ENCODE data around the gene SRPX2. TPM values are rescaled to one million over a fixed set of nuclear protein-coding genes. Genes with fewer than 3 reads are reported as not detected.

The SRPX2 gene
- total RNA-seq, 2 donors from 2014 or later = not detected

DNA sequence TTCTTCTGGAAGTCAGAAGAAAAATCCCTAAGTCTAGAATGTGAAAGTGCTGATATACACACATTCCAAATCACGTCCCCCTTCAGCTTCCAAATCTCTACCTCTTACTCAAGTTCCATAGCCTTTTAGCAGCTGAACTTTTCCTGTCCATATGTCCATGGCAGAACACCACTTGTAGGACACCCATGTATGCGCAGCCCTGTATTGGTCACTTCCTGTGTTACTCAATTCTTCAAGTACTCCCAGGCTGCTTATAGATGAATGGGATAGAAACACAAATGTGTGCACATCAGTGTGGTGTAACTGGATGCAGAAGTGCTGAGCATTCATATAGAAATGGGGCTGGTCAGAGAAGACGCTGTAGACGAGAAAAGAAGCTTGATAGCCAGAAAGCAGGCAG, 18.8 kb downstream of the SRPX2 start:
- Mint-ChIP-seq H3K36me3 (no peaks in the 10 kb centered on the region), H3K27me3 (peaks cover 5 to 21% of the 10 kb centered on the region in 2 donors), H3K27ac (no peak overlapping the region), H3K4me3 (no peak overlapping the region), H3K9me3 (no peaks in the 10 kb centered on the region), H3K4me1 (ENCODE audit: low read depth in 2 of 2) (no peaks in the 10 kb centered on the region)
- DNase-seq (ENCODE audit: low spot score) (no peak), ATAC-seq (no peak)

DNA sequence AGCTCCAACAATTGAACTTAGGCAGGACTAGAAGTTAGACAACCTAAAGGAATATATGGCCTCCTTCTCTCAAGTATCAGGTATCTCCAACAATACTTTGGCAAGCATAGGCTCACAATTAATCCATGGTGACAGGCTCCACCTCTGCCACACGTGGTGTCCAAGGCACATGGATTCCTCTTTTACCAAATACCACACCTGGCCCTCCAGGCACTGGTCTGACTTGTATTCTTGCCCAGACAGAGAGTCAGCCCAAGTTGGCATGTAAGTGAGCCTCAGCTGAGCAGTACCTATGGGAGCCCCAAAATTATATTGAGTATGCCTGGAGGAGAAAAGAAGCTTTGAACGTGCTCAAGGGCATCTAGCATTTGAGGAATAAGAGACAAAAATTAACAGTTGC, 19.6 kb downstream of the SRPX2 start:
- Mint-ChIP-seq H3K27ac (no peak overlapping the region), H3K27me3 (peaks cover 13 to 24% of the 10 kb centered on the region in 2 donors), H3K9me3 (no peaks in the 10 kb centered on the region), H3K4me1 (ENCODE audit: low read depth in 2 of 2) (no peaks in the 10 kb centered on the region), H3K36me3 (no peaks in the 10 kb centered on the region), H3K4me3 (no peak overlapping the region)
- DNase-seq (ENCODE audit: low spot score) (no peak), ATAC-seq (no peak)

DNA sequence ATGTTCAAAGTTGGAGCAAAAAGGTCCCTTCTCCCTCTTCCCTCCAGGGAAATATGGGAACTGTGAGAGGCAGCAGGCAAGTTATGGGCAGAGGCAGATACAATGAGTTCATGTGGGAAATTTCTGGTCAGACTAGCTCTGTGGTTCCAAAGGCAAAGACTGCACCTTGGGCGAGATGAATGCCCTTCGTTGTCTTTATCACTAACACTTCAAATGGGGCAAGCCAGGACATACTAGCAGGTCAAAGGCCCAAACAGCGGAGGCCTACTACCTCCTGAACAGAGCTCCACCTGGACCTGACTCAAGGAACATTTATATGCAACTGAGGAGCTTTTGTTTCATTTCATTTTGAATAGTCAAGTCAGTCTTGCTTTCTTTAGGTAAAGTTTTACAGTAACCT, 29.0 kb downstream of the SRPX2 start:
- no peak overlapping the region for H3K4me3 Mint-ChIP-seq
- ATAC-seq (no peak), DNase-seq (ENCODE audit: low spot score) (no peak)
- H3K9me3 Mint-ChIP-seq = no peaks in the 10 kb centered on the region
- H3K36me3 Mint-ChIP-seq = no peaks in the 10 kb centered on the region
- no peak overlapping the region for H3K27ac Mint-ChIP-seq
- no peaks in the 10 kb centered on the region for H3K4me1 Mint-ChIP-seq (ENCODE audit: low read depth in 2 of 2)
- H3K27me3 Mint-ChIP-seq = peaks cover 21 to 23% of the 10 kb centered on the region in 2 donors

DNA sequence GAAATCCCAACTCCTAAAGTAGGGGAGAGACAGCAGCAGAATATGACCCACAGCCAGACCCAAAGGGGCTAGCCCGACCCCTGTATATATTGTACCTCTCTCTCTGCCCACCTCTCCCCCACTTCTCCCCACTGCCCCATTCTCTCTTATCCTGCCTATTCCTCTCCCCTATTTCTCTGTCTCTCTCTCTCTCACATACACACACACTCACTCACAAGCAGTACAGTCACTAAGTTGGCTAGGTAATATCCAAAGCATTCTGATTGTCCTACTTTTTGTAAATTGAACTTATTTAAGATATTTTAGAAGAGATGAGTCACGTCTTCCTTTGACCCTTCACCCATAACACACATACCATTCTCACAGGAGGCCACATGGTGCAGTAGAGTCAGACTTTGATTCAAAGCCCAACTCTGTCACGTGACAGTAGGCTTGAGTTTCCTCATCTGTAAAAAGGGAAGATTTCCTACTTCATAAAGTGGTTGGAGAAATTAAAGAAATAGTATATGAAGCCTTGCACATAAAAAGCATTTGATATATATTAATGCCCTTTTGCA, 29.5 kb downstream of the SRPX2 start:
- Mint-ChIP-seq H3K27me3 (peaks cover 15 to 22% of the 10 kb centered on the region in 2 donors), H3K27ac (no peak overlapping the region), H3K36me3 (no peaks in the 10 kb centered on the region), H3K4me1 (ENCODE audit: low read depth in 2 of 2) (no peaks in the 10 kb centered on the region), H3K9me3 (no peaks in the 10 kb centered on the region), H3K4me3 (no peak overlapping the region)
- no peak for ATAC-seq
- no peak for DNase-seq (ENCODE audit: low spot score)

DNA sequence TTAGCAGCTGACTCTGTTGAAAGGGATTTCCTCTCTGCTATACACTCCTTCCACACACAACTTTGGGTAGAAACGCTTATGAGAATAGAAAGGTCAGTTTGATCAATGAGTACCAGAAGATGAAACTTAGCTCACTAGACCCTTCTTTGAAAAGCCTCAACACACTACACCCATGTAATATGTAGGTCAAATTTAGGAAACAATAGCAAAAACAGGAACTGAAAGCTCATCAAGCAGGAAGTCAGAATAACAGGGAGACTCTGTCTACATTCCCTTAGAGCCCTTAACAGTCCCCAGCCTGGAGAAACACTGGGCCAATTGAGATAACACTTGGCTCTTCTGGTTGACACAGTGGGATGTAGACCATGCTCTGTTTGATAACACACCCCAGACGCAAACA, 30.7 kb downstream of the SRPX2 start:
- H3K4me1 Mint-ChIP-seq (ENCODE audit: low read depth in 2 of 2) = no peaks in the 10 kb centered on the region
- H3K4me3 Mint-ChIP-seq = no peak overlapping the region
- H3K27ac Mint-ChIP-seq = no peak overlapping the region
- H3K9me3 Mint-ChIP-seq = no peaks in the 10 kb centered on the region
- DNase-seq (ENCODE audit: low spot score) (no peak), ATAC-seq (no peak)
- H3K36me3 Mint-ChIP-seq = no peaks in the 10 kb centered on the region
- peaks cover 13 to 18% of the 10 kb centered on the region in 2 donors for H3K27me3 Mint-ChIP-seq

DNA sequence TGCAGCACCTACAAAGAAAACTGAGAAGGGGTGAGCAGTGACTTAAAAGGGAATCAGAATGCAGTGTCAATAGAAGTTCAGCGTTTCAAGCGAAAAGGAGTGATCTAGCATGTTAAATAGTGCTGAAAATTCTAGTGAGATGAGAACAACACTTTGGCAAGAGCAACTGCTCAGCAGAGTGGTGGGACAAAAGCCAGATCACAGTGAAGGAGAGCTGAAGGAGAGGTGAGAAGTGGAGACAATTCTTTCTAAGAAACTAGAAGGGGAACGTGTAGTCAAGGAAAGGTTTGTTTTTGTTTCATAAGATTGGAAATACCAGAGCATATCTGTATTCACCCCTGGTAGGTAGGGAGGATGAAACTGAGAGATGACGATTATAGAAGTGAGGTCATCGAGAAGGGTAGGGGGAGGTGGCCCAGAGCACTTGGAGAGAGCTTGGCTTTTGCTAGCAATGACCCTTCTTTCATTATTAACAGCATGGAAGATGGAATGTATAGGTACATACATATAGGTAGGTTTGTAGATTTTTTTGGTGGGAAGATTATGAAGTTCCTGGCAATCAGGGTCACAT, 33.7 kb downstream of the SRPX2 start:
- ATAC-seq = no peak
- H3K4me1 Mint-ChIP-seq (ENCODE audit: low read depth in 2 of 2) = no peaks in the 10 kb centered on the region
- no peaks in the 10 kb centered on the region for H3K36me3 Mint-ChIP-seq
- peaks cover 25% of the 10 kb centered on the region in 2 donors for H3K27me3 Mint-ChIP-seq
- H3K9me3 Mint-ChIP-seq = no peaks in the 10 kb centered on the region
- no peak overlapping the region for H3K4me3 Mint-ChIP-seq
- DNase-seq (ENCODE audit: low spot score) = no peak
- H3K27ac Mint-ChIP-seq = no peak overlapping the region

DNA sequence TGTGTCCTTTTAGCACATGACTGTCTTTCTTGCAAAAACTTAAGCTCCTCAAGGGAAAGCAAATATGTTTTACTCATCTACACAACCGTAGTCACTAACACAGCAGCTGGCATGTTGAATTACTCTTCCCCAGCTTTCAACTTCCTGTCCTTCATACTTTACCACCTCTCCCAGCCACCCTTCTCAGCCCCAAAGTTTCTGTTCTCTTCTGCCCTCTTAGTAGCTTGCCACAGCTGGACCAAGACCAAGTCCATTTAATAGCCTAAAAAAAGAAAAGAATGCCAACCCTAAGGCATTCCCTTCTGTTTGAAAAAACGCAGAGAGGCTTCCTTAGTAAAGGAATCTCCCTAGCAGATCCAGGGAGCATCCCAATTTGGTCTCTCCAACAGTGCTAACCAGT, 36.8 kb downstream of the SRPX2 start:
- peaks cover 19 to 24% of the 10 kb centered on the region in 2 donors for H3K27me3 Mint-ChIP-seq
- H3K4me1 Mint-ChIP-seq (ENCODE audit: low read depth in 2 of 2) = no peaks in the 10 kb centered on the region
- no peaks in the 10 kb centered on the region for H3K36me3 Mint-ChIP-seq
- H3K27ac Mint-ChIP-seq = no peak overlapping the region
- H3K9me3 Mint-ChIP-seq = no peaks in the 10 kb centered on the region
- no peak overlapping the region for H3K4me3 Mint-ChIP-seq
- no peak for ATAC-seq
- no peak for DNase-seq (ENCODE audit: low spot score)

DNA sequence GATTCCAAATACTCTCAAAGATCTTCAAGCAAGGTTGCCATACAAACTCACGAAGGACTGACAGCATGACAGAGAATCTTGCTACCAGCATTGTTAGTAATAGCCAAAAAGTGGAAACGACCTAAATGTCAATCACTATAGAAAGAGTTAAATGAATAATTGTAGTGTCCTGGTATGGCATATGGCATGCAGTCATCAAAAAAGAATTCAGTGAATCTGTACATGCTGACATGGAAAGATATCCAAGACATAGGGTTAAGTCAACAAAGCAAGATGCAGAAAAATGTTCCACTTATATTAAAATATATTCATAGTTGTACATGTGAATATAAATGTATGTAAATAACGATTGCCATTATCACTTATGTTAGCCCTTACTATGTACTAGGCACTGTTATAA, 37.6 kb downstream of the SRPX2 start:
- H3K9me3 Mint-ChIP-seq = no peaks in the 10 kb centered on the region
- H3K4me3 Mint-ChIP-seq = no peak overlapping the region
- ATAC-seq (no peak), DNase-seq (ENCODE audit: low spot score) (no peak)
- peaks cover 19 to 25% of the 10 kb centered on the region in 2 donors for H3K27me3 Mint-ChIP-seq
- no peaks in the 10 kb centered on the region for H3K36me3 Mint-ChIP-seq
- H3K27ac Mint-ChIP-seq = no peak overlapping the region
- peaks cover 0 to under 1% of the 10 kb centered on the region in 2 donors for H3K4me1 Mint-ChIP-seq (ENCODE audit: low read depth in 2 of 2)

DNA sequence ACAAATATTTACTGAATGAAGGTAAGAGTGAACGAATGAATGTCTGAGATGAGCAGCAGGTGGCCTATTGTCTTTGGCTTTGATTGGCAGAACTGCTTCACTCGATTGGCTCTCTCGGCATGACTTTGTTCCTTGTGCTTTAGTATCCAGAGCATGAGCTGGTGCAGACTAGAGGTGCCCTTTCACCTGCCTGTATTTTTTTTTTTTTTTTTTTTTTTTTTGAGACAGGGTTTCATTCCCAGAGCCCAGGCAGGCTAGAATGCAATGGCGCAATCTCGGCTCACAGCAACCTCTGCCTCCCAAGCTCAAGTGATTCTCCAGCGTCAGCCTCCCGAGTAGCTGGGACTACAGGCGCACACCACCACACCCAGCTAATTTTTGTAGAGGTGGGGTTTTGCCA, 38.9 kb downstream of the SRPX2 start:
- no peak for ATAC-seq
- Mint-ChIP-seq H3K9me3 (no peaks in the 10 kb centered on the region), H3K4me3 (no peak overlapping the region), H3K27me3 (peaks cover 13 to 27% of the 10 kb centered on the region in 2 donors), H3K36me3 (no peaks in the 10 kb centered on the region), H3K4me1 (ENCODE audit: low read depth in 2 of 2) (peaks cover 0 to 14% of the 10 kb centered on the region in 2 donors), H3K27ac (no peak overlapping the region)
- DNase-seq (ENCODE audit: low spot score) = no peak

DNA sequence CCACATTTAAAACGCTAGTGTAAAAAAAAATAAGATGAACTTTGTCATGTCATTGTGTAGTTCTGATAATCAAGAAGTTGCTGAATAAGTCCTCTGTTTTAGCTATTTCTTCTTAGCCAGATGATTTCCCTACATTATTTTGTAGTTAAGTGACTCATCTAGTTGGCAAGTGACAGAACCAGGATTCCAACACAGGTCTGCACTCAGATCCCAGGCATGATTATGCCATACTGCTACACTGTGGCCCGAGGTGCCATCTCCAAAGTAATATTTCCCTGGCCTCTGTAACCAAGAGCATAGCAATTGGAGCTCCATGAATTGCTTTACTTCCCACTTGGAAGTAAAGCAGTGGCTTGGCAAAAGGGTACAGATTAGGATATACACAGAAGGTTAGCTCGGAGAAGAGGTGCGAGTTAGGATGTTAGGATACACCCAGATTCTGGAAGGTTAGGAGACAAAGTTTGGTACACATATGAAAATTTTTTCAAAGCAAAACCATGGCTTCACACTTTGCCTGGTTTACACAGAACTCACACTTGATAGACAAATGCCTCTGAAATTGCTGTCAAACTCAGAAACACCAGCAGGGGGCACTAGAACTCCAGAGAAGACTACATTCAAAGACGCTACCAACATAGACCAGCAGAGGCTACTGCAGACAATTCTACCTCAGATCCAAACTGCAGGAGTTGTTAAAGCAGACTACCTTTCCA, 41.4 kb downstream of the SRPX2 start:
- H3K27me3 Mint-ChIP-seq = peaks cover 5 to 20% of the 10 kb centered on the region in 2 donors
- H3K9me3 Mint-ChIP-seq = no peaks in the 10 kb centered on the region
- H3K27ac Mint-ChIP-seq = no peak overlapping the region
- H3K36me3 Mint-ChIP-seq = no peaks in the 10 kb centered on the region
- DNase-seq (ENCODE audit: low spot score) = peak; percentile 64
- no peak overlapping the region for H3K4me3 Mint-ChIP-seq
- peaks cover 0 to 15% of the 10 kb centered on the region in 2 donors for H3K4me1 Mint-ChIP-seq (ENCODE audit: low read depth in 2 of 2)
- peak; percentile 46 to 69 for ATAC-seq

DNA sequence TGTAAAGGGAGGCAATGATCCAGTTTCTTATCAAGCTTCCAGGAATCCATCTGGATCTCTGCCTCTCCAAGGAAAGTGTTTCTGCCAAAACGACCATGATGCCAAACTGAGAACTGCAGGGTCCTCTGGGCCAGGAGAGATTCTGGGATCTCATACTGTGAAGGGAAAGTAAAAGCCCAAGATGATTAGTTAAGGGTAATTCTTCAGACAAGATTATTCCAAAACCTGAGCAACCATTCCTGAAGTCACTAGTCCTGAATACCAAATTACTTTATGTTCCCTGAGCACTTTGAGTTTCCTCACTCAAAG, 42.0 kb downstream of the SRPX2 start:
- Mint-ChIP-seq H3K27me3 (peaks cover under 1 to 15% of the 10 kb centered on the region in 2 donors), H3K4me1 (ENCODE audit: low read depth in 2 of 2) (peaks cover 0 to 15% of the 10 kb centered on the region in 2 donors), H3K4me3 (no peak overlapping the region), H3K9me3 (no peaks in the 10 kb centered on the region), H3K36me3 (no peaks in the 10 kb centered on the region), H3K27ac (no peak overlapping the region)
- no peak for DNase-seq (ENCODE audit: low spot score)
- peak in 1 of 2 donors; percentile 36 for ATAC-seq

DNA sequence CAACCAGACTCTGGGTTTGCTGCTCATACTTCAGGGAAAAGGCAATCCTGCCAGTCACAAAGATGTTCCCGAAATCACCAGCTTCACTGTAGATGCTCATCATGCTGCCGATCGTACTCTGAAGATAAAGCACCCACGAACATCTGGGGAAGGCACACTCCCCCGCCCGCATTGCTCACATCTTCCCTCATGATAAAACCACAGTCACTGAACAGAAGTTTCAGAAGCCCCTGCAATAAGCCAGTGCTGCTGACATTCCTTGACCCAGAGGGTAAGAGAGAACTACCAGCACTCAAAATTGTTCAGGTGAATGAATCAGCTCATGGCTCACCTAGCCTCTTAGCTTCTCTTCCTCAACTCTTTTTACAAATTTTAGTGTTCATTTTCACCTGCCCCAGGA, 43.1 kb downstream of the SRPX2 start:
- H3K27me3 Mint-ChIP-seq = peaks cover 5 to 18% of the 10 kb centered on the region in 2 donors
- no peak overlapping the region for H3K4me3 Mint-ChIP-seq
- no peak overlapping the region for H3K27ac Mint-ChIP-seq
- ATAC-seq = peak in 1 of 2 donors; percentile 40
- H3K9me3 Mint-ChIP-seq = no peaks in the 10 kb centered on the region
- peaks cover 0 to 15% of the 10 kb centered on the region in 2 donors for H3K4me1 Mint-ChIP-seq (ENCODE audit: low read depth in 2 of 2)
- no peak for DNase-seq (ENCODE audit: low spot score)
- H3K36me3 Mint-ChIP-seq = no peaks in the 10 kb centered on the region

DNA sequence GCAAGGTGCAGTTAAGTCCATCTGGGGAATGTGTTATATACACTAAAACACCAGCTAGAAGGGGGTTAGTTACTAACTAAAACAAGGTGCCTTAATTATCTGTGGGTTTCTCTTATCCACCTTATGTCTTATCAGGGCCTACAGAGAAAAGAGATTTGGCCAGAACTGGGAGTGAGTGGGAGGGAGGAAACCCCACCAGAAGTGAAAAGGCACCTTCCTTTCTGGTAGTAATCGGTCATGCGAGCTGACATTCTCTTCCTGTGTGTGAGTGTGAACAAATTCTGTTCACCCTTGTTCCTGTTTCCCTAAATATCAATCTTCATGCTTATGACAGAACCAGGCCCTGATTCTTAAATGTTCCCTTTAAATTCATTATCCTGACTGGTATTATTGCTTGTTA, 43.5 kb downstream of the SRPX2 start:
- Mint-ChIP-seq H3K4me3 (no peak overlapping the region), H3K9me3 (no peaks in the 10 kb centered on the region), H3K36me3 (no peaks in the 10 kb centered on the region), H3K4me1 (ENCODE audit: low read depth in 2 of 2) (peaks cover 0 to 15% of the 10 kb centered on the region in 2 donors), H3K27ac (no peak overlapping the region), H3K27me3 (peaks cover 9 to 19% of the 10 kb centered on the region in 2 donors)
- no peak for DNase-seq (ENCODE audit: low spot score)
- no peak for ATAC-seq

DNA sequence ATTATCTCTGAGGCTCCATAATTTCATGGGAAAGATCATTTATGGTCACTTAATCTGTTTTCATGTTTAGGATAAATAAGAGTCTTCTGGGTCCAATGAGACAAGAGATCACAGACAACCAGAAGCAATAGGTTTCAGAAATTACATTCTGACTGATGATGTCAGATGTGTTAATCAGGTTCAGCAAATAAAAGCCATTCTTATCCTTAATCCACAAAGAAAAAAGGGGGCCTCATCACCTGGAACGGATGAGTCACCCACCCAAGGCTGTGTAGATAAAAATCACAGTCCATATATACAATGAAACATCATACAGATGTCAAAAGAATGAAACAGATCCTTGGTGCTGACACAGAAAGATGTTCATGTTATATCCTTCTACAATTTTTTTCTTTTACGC, 51.3 kb downstream of the SRPX2 start:
- Mint-ChIP-seq H3K4me1 (ENCODE audit: low read depth in 2 of 2) (no peaks in the 10 kb centered on the region), H3K9me3 (no peaks in the 10 kb centered on the region), H3K27ac (no peak overlapping the region), H3K36me3 (no peaks in the 10 kb centered on the region), H3K4me3 (no peak overlapping the region), H3K27me3 (peaks cover 29 to 45% of the 10 kb centered on the region in 2 donors)
- ATAC-seq = no peak
- no peak for DNase-seq (ENCODE audit: low spot score)

Data from natural killer cell treated with Interleukin-12 subunit alpha and Interleukin-12 subunit beta and Interleukin-15 and Interleukin-18, amount 100 ng/mL, for 72 hours (primary cell).